NCI-H2171 (cell line): ENCODE results near the gene LPCAT1.
"Not testable (repeated sequence)": the region's sequence is repeated elsewhere in the genome, so short reads cannot be mapped to it uniquely, and the experiment has no call there.

Experiments
- DNase-seq: peaks from one replicate; lab custom pipeline; 2025; lab: John Stamatoyannopoulos, UW

Gene LPCAT1

DNA sequence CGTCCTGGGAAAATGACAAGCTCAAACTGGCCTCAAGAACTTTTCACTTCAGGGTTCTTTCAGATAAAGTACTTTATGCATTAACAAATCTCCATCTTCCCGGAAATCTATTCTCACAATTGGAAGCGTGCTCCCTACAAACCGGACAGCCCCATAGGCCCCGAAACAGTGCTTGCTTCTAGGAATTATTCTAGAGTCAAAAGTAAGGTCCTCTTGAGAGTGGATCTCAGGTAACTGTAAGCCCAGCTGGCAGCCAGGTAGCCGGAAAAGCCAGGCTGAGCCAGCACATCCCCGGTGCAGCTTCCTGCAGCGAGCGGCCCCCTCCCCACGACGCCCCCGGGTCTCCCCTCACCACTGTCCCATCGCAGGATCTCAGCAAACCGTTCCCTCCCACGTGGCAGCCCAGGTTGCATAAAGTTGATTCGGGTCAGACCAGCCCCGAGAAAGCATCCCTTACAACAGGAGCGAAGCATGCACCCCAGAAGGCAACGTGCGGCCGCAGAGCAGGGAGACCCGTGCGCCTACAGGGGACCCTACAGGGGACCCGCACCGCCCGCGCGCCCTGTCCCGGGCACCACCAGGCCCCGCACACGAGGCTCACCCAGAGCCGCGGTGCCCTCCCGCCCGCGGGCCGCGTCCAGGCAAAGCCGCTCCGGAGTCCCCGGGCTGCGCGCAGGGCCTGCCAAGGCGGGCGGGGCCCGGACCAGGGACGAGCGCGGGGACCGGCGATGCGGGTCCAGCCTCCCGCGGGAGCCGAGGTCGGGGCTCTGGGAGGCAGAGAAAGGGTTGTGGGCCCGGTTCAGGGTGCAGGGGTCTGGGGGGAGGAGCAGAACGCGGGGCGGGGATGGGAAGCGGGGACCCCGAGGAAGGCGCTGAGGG, 920 bp downstream of the LPCAT1 start:
- DNase-seq: peak; percentile 16

DNA sequence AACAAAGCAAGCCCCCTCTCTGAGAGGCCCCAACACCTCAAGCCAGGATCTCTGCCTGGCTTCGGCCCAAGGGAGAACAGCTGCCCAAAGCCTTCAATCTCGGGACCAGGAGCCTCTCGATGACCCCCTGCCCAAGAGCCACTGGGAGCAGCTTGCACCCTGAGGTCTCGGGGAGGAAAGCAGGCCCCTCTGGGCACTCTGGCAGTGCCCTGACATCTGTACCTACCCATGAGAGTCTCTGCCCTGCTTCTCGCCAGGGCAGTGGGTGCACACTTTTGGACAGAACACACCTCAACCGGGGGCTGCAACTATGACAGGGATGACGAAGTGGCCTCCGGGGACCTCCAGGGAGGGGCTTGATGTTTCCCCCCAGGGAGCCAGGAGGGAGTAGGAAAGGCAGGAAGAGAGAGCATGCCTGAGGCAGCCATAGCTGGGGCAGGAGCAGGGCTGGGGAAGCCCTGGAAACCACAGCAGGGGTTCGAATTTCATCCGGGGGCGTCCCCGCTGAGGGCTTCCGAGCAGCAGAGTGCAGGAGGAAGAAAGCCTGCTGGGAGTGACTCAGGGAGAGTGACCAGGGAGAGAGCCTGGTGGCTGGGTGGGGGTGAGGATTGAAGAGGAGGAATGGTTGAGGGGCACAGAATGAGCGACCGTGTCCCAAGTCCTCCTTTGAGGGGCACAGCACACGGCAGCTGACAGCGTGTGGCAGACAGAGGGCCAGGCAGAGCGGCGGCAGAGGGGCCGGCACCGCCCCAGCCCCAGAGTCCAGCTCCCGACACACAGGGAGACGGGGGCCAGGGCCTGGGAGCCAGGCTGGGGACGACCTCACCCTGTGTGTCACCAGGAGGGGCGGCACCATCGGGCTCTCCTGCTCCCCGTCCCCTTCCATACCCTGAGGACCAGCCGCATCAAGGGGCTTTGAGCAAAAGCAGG, 1.8 kb downstream of the LPCAT1 start:
- DNase-seq: no peak

DNA sequence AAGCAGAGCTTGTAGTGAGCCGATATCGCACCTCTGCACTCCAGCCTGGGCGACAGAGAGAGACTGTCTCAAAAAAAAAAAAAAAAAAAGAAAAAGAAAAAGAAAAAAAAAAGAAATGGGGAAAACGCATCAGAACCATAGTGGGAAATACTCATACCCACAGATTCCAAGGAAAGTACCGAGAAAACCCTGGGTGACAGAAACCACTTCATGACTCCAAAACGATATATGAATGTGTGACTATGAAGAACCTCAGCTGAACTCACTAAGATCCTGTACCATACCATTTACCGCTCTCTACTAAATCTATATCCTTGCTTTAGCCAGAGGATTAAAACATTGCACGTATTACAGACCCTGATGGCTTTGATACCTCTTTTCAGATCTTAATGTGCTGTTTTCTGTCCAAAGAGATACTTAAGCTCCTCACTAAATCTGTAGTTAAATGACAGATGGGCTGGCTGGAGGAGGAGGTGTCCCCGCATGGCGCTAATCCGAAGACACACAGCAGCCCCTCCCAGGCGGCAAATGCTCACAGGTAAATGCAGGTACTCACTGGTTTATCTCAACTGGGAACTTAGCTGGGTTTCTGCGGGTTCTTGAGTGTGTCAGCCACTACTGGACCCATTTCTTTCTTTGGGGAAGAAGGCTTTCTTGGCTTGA, 2.8 kb downstream of the LPCAT1 start:
- DNase-seq: peak; percentile 17

DNA sequence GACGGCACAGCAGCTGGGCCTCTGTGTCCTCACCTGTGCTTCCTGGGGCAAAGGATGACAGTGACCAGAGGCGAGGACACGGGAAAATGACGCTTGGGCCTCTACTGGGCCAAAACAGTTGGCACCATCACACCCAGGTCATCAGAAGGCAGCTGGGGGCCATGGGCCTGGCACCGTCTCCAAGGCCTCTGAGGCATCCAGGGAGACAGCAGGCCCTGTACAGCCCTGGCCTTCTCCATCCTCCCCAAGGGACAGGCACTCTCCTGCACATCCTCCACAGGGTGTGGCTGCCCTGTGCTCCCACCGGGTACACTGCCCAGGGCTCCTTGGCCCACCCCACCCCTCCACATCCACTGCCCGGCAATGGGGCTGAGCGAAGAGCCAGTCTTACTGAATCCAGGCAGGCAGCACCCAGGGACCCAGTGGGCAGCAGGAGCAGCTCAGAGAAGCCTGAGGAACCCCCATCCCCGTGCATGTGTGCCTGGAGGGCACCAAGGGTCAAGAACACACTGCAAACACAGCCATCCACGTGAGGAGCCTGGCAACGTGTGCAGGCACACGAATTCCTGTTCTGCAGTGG, 4.0 kb downstream of the LPCAT1 start:
- DNase-seq: no peak

DNA sequence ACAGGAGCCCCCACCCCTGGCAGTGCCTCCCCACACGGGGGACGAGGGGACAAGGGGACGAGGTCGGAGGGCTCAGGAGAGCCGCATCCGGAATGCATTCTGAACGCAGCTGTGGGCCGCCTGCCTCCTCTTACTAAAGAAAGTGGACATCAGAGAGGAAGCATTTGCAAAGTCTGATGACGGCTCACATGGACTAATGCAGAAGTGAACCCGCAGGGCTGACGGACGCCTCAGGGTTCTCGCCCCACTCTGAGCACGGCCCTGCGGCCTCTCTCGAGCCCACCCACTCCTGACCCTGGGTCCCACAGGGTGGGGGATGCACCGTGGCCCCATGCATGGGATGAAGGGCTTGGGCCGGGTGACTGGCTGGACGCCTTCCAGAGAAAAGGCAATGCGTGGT, 5.9 kb downstream of the LPCAT1 start:
- no peak for DNase-seq

DNA sequence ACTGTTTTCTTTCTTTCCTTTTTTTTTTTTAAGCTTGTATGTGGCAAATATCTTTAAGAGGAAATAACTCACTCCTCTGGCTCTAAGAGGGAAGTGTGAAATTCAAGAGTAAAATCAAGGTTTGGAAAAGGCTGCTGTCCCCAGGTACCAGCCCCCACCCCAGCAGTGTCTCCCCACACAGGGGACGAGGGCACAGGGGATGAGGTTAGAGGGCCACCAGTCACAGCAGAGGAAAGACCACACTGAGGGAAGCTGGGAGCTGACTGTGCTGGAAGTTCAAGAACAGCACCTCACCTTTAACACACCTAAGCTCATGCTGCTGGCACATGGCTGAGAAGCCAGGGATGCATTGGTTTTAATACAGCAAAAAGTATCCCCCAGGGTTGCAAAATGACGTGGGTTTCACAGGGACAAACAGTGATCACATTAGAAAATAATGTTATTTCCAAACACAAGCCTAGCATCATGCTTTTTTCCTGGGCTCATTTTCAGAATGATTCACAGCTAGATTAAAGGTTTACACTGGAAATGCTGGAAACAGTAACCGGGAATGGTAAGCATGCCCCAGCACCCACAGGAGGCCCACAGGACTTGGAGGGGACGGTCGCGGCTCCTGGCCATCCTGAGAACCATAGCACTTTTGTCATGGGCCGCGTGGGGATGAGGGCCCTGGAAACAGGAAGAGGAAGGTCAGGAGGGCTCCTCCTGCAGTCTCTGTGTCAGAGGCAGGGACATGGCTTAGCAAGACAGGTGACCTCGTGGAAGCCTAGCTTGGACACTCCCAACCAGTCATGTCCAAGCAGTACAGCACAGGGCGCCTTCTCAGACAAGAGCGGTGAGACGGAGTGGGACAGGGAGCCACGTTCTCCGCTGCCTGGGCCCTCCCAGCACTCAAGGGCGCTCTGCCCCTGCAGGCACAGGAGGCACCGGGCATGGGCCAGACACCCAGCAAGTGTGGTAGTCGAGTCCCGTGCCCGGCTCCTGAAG, 6.9 kb downstream of the LPCAT1 start:
- no peak for DNase-seq

DNA sequence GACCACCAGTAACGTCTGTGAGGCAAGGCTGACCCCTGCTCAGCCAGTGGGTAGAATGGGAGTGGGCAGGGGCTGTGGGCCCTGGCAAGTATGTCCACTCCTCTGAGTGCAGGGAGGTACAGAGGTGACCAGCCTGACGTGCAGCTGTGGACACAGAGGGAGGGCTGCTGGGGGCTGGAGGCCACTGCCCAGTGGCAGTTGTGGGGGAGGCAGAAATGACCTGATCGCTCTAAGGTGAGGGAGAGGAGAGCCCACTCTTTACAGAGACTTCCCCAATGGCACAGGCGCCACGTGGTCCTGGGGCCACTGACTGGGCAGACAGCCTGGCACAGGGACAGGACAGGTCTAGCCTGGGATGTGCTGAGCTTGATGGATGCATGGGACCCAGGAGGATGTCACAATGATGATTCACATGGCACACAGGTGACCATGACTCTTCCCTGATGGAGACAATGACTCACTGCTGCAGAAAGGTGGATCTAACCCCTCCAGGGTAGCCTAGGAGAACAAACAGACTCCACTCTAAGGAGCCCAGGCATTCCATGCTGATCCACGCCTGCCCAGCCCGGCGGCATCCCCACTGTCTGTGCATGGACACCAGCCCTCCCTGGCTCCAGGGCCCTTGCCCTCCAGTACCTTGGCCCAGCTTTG, 7.7 kb downstream of the LPCAT1 start:
- no peak for DNase-seq

DNA sequence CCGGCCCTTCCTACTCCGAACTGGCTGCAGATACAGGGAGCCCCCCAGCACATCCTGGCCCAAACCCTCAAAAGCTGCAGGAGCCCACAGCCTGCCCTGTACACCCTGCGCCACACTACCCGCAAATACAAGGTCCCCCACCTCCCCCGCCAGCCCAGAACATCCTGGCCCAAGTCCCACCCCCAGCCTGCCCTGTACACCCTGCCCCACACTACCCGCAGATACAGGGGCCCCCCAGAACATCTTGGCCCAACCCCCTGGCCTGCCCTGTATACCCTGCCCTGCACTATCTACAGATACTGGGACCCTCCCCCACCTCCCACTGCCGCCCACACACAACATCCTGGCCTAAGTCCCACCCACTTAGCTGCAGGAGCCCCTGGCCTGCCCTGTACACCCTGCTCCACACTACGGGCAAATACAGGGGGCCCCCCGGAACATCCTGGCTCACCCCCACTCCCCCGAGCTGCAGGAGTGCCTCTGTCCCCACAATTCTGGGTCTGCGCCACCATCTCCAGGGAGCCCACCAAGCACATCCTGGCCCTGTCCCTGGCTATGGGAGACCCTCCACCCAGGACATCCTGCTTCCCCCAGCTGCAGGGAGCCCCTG, 8.3 kb downstream of the LPCAT1 start:
- no peak for DNase-seq

DNA sequence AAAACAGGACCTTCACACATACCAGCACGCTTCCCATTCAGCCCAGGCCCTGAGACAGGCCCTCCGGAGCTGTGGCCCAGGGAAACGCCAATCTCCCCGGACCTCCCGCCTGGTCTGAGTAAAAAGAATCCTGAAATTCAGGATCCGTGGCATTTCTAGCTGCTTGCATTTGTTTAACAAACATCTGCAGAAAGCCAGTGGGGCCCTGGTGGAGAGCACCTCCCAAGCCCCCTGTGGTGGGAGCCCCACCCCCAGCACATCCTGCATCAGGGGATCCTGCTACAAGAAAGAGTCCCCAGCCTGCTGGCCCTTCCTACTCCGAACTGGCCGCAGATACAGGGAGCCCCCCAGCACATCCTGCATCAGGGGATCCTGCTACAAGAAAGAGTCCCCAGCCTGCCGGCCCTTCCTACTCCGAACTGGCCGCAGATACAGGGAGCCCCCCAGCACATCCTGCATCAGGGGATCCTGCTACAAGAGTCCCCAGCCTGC, 8.9 kb downstream of the LPCAT1 start:
- DNase-seq: not testable (repeated sequence)

DNA sequence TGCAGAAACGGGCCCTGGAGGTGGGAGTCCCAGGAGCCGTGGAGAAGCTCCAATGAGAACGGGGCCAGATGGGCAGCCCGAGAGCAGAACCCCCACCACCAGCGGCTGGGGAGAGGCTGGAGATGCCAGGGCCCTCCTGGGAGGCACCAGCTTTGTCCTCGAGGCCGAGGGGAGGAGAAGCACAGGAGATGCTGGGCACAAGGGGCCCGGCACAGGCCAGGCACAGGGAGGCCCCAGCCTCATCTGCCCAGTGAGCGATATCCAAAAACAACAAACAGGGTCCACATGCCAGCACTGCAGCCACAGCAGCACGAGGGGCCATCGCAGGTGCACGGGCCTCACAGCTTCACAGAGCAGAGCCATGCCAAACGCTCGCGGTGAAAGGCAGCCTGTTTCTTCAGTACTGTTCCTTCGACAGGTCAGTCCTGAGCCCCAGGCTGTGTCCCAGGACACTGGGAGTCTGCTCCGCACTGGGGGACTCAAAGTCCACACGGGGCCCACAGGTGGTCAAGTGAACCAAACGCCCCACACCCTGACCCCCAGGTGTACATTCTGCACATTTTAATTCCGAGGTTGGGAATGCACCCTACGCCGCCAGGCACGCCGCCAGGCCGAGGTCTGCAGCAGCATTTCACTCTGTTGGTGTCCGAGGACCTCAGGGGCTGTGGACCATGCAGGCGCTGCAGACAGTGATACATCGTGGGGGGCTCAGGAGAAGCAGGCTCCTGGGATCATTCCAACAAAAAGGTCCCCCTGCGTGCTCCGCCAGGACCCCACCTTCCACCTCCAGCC, 9.5 kb downstream of the LPCAT1 start:
- DNase-seq: no peak

DNA sequence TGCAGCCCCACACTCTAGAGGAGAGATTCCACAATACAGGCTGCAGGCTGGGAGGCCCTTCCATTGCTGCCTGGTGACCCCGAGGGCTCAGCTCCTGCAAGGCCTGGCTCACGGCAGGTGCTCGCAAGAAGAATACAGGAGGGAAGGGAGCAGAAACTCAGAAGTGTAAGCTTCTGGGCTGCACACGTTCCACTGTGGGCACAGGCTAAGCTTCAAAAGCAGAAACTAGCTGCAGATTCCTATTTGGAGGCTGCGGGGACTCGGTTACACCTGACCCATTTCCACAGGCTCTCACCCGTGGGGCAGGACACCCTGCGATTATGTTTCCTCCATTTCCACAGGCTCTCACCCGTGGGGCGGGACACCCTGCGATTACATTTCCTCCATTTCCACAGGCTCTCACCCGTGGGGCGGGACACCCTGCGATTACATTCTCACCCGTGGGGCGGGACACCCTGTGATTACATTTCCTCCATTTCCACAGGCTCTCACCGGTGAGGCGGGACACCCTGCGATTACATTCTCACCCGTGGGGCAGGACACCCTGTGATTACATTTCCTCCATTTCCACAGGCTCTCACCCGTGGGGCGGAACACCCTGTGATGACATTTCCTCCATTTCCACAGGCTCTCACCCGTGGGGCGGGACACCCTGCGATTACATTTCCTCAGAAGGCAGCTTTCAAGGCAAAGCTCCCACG, 10.3 kb downstream of the LPCAT1 start:
- DNase-seq: no peak

DNA sequence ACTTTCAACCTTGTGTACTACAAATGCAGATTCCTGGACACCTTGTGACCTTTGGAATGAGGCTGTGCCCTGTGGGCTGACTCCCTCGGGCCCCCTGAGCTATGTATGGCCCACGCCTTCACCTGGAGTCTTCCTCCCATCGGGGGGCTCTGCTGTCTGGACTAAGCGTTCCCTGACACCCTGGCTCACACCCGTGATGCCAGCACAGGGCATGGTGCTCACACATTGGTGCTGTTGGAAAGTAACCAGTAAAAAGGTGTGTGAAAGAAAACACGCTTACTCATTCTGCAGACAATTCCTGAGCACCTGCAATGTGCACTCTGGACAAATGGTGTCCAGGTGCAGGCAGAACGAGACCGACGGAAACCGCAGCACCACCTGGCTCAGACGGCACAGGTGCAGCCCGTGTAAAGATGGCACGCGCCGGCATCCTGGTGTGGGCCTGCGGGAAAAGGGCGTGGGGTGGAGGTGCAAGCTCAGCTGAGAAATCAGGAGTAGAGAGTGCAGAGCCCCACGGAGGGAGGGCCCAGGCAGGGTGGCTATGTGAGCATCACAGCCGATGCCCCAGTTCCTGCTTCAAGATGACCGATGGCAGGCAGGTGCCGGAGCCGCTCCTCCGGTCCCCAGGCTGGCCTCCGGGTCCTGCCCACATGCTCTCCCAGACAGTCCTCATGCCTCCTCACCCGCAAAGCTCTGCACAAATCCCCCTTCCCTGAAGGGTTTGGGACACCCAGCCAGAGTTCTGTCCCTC, 11.0 kb downstream of the LPCAT1 start:
- no peak for DNase-seq

DNA sequence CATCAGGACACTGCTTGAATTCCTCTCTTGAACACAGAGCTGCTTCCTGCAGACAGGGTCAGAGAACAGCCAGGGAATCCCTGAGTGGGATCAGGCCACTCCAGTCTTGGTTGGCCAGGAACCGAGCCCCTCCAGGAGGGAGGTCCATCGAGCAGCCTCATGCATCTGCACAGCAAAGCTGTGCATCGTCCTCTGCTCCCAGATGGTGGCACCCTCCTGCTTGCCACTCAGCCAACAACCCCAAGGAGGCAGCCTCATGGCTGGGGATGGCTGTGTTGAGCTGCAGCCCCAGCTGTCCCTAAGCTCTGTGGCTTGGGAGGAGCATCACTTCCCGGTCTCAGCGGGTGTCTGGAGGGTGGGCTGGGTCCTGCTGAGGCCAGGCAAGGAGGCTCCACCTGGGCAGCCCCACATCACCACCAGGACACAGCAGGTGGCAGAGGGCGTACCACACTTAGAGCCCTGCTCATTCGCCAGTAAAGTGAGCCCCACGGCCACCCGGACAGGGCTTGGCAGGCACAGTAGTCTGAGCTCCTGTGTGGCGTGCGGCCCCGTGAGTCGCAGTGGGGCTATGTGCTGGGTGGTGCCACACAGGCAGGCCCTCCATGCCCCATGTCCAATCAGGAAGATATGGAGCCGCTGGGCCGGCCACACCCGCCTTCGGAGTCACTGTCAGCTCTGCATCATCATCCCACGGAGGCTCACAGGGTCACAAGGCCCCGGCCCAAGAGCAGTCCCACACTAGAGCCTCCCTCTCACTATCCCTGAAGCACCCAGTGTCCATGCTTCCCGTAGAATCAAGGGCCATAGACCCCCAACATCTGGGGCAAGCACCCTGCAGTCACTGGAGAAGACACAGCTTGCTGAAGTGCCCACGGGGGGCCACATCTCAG, 11.9 kb downstream of the LPCAT1 start:
- DNase-seq: no peak

DNA sequence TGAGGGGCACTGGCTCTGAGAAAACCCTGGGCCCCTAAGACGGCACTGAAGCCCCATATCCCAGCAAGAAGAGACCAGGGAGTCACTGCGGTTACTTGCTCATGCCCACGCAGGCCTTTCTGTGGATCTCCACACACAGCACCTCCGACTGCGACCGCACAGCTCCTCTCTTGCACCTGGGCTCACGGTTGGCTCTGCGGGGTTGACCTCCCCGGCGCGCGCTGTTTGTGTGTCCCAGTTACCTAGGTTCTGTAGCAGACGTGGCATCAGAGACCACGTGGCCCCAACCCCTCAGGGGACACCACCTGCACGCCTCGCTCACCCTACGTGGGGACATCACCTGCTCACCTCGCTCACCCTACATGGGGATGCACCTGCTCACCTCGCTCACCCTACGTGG, 12.7 kb downstream of the LPCAT1 start:
- DNase-seq: no peak

DNA sequence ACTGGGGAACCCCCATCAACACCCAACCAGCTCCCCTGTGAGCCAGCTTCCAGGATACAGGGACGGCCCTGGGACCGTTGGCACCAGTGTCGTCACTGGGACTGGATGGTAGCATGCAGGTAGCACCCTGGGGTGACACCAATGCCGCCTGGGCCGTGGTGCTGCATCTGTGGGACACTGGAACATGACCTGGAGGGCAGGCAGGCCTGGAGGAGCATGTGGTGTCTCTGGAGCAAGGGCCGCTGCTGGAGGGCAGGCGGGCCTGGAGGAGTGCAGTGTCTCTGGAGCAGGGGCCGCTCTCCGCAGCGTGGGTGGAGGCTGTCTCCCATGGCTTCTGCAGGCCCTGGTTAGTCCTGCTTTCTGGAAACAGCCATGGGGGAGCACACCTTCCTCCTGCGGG, 13.1 kb downstream of the LPCAT1 start:
- no peak for DNase-seq

DNA sequence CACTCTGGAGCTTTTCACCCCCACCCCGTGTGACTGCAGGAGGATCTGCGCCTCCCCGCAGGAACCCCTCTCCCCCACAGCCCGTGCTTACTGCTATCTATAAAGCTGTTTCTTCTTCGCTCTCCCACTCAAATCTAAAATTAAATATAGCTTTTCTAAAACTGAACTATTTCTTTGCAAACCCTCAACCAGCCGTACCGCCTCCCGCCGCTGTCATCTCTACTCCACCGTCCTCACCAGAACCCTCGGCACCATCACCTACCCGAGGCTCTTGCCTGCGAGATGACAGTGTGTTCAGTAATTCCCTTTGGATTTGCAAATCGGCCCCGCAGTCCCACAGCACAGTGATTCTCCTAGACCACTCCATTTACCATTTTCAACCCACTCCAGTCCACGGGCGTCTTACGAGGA, 13.6 kb downstream of the LPCAT1 start:
- no peak for DNase-seq
